K562 (cell line): Measurements from ENCODE around the gene IL23R. TPM values are rescaled to one million over a fixed set of nuclear protein-coding genes. Genes with fewer than 3 reads are reported as not detected.

ENCODE experiments used
- ATAC-seq: fragments of 200-7000 bp; cut with Tn5 transposase; 3 replicates; pipeline ENCODE4 v1.9.1; 2020; ENCODE audit warnings: moderate library complexity
- BruUV-seq: library from RNA; stranded (reverse); fragments of 400-500 nt; replicated peaks from 2 replicates; lab custom pipeline; 2021; lab: Mats Ljungman, UMichigan
- CTCF ChIA-PET: fragments of 300-600 bp; formaldehyde crosslinking; extraction: SDS; loops from one replicate; lab custom pipeline; 2021; ENCODE audit warnings: low intra/inter-chr PET ratio; lab: Yijun Ruan, JAX
- POLR2A ChIA-PET: fragments of 300-600, 350-650 bp; sonication (Branson Sonifier 250); formaldehyde crosslinking; extraction: SDS; loops from one replicate; lab custom pipeline; 2021; ENCODE audit warnings: antibody characterized with exemption, inconsistent platforms; lab: Yijun Ruan, JAX
- DNase-seq, 4 experiments: peaks; one replicate each; pipeline versions ENCODE4 v3.0.0 to v3.0.0-alpha.2; 2011 to 2018; ENCODE audit warnings: low spot score in 3 of 4, mixed read lengths in 3 of 4; ENCODE audit errors: extremely low read depth in 1 of 4
- FAIRE-seq: peaks from 2 replicates; lab custom pipeline; 2011; peaks lifted over from hg19 to GRCh38; lab: Jason Lieb, UNC
- H2AFZ ChIP-seq: 2 replicates; pipeline ENCODE4 v1.6.0; 2011; ENCODE audit warnings: low read depth, low read length, control low read depth, inconsistent platforms
- H3K27ac ChIP-seq: fragments of 200-600 bp; 3 replicates; pipeline ENCODE4 v1.8.0; 2011; ENCODE audit warnings: low read depth, mild to moderate bottlenecking, control low read depth, inconsistent platforms, low read length, moderate library complexity, mixed read lengths; ENCODE audit errors: extremely low read depth
- H3K27me3 ChIP-seq, 2 experiments: fragments of 300-600 bp in 1 of 2; 2 replicates in 1 of 2; 3 replicates in 1 of 2; pipeline versions ENCODE4 v1.6.0 to v1.8.0; 2011; ENCODE audit warnings: inconsistent platforms in 2 of 2, low read length in 2 of 2, mild to moderate bottlenecking in 1 of 2, mixed read lengths in 1 of 2, moderate library complexity in 1 of 2; ENCODE audit not compliant: control insufficient read depth in 2 of 2, insufficient read depth in 2 of 2
- H3K36me3 ChIP-seq: fragments of 300-600 bp; 3 replicates; pipeline ENCODE4 v1.8.0; 2011; ENCODE audit warnings: mild to moderate bottlenecking, low read length, inconsistent platforms; ENCODE audit not compliant: control insufficient read depth, insufficient read depth
- H3K4me1 ChIP-seq, 2 experiments: fragments of 200-600 bp in 1 of 2; replicated peaks in 1 of 2; 2 replicates in 1 of 2; 3 replicates in 1 of 2; pipeline versions ENCODE4 v1.5.1 to v1.8.0; 2011; ENCODE audit warnings: inconsistent platforms in 2 of 2, low read length in 2 of 2, mild to moderate bottlenecking in 1 of 2, mixed read lengths in 1 of 2, moderate library complexity in 1 of 2; ENCODE audit not compliant: control insufficient read depth in 2 of 2, insufficient read depth in 2 of 2
- H3K4me2 ChIP-seq: 2 replicates; pipeline ENCODE4 v1.6.1; 2011; ENCODE audit warnings: low read length, control low read depth, inconsistent platforms, mixed read lengths; ENCODE audit not compliant: insufficient read depth
- H3K4me3 ChIP-seq: fragments of 200-600 bp; sonication (generic), shearing (Covaris generic); 2 replicates; pipeline ENCODE4 v1.5.1; 2016; ENCODE audit warnings: control low read depth, inconsistent platforms
- H3K79me2 ChIP-seq: fragments of 200-600 bp; 3 replicates; pipeline ENCODE4 v1.8.0; 2011; ENCODE audit warnings: low read length, inconsistent platforms; ENCODE audit not compliant: control insufficient read depth, insufficient read depth
- H3K9ac ChIP-seq, 2 experiments: 2 replicates each; pipeline versions ENCODE4 v1.6.0 to v1.6.1; 2011; ENCODE audit warnings: low read depth in 2 of 2, low read length in 2 of 2, control low read depth in 1 of 2, inconsistent platforms in 1 of 2, mild to moderate bottlenecking in 1 of 2, mixed read lengths in 1 of 2; ENCODE audit not compliant: insufficient read depth in 1 of 2
- H3K9me1 ChIP-seq: one replicate; pipeline ENCODE4 v1.6.0; 2011; ENCODE audit warnings: inconsistent platforms, mild to moderate bottlenecking, low read length, moderate library complexity; ENCODE audit not compliant: control insufficient read depth, insufficient read depth
- H3K9me3 ChIP-seq: replicated peaks from 2 replicates; pipeline ENCODE4 v1.5.1; 2011; ENCODE audit warnings: low read depth, low read length, inconsistent platforms; ENCODE audit not compliant: control insufficient read depth, insufficient read depth
- H4K20me1 ChIP-seq: replicated peaks from 2 replicates; pipeline ENCODE4 v1.6.1; 2011; ENCODE audit warnings: low read length, inconsistent platforms, mixed read lengths; ENCODE audit not compliant: control insufficient read depth, insufficient read depth
- DNMT1 ChIP-seq: fragments of 450-650 bp; IDR thresholded peaks from 2 replicates; pipeline ENCODE4 v1.6.1; 2016; ENCODE audit warnings: antibody characterized with exemption, mild to moderate bottlenecking
- E2F3 ChIP-seq: fragments of 250-450 bp; sonication (Bioruptor Pico); IDR thresholded peaks from 2 replicates; pipeline ENCODE4 v1.4.0; 2020; ENCODE audit warnings: mild to moderate bottlenecking
- EZH2 ChIP-seq: IDR thresholded peaks from 2 replicates; pipeline ENCODE4 v1.6.1; 2012; ENCODE audit warnings: low read depth, mild to moderate bottlenecking, inconsistent platforms, low read length, borderline replicate concordance
- GABPA ChIP-seq: fragments of 200-800 bp; sonication (Bioruptor generic); conservative IDR thresholded peaks from 2 replicates; pipeline ENCODE4 v1.6.1; 2016; ENCODE audit warnings: low read depth, missing genetic modification characterization, missing compliant biosample characterization
- GTF2B ChIP-seq: IDR thresholded peaks from 2 replicates; pipeline ENCODE4 v1.6.1; 2011; ENCODE audit not compliant: insufficient read length; ENCODE audit errors: extremely low read depth
- GTF2E2 ChIP-seq: fragments of 200-800 bp; sonication (Bioruptor generic); IDR thresholded peaks from 2 replicates; pipeline ENCODE4 v1.6.1; 2016; ENCODE audit warnings: missing genetic modification characterization, missing compliant biosample characterization
- KDM5B ChIP-seq: fragments of 200-600 bp; sonication (generic); IDR thresholded peaks from 2 replicates; pipeline ENCODE4 v1.6.1; 2012; ENCODE audit warnings: low read depth, mild to moderate bottlenecking, moderate library complexity, low read length, control low read depth, inconsistent platforms; ENCODE audit not compliant: insufficient replicate concordance
- RB1 ChIP-seq: fragments of 450-650 bp; IDR thresholded peaks from 2 replicates; pipeline ENCODE4 v1.6.1; 2017; ENCODE audit warnings: low read depth, mild to moderate bottlenecking
- RFX1 ChIP-seq: fragments of 450-650 bp; IDR thresholded peaks from 2 replicates; pipeline ENCODE4 v1.6.1; 2016; ENCODE audit warnings: mild to moderate bottlenecking, moderate library complexity
- ZBTB34 ChIP-seq: fragments of 250-450 bp; sonication (Bioruptor Pico); IDR thresholded peaks from 2 replicates; pipeline ENCODE4 v1.8.0; 2021; ENCODE audit warnings: mild to moderate bottlenecking, moderate library complexity
- ZNF280A ChIP-seq: fragments of 450-650 bp; IDR thresholded peaks from 2 replicates; pipeline ENCODE4 v1.6.1; 2018; ENCODE audit warnings: mild to moderate bottlenecking, low read depth; ENCODE audit not compliant: partially characterized antibody
- in situ Hi-C: fragments of 300-500 bp; cut with MboI; formaldehyde crosslinking; loops from 4 replicates; pipeline ENCODE4 v1.15.0; 2018; ENCODE audit warnings: inconsistent platforms, mixed read lengths
- intact Hi-C: fragments of 100-400 bp; cut with micrococcal nuclease; formaldehyde crosslinking; loops from 2 replicates; pipeline ENCODE4 v1.14.2; 2022
- polyA plus RNA-seq, 8 experiments: library from polyadenylated mRNA; depleted of rRNA in 4 of 8; stranded (reverse) in 5 of 8; unstranded in 3 of 8; fragments of >200 nt; fragmentation: Nextera tagmentation in 2 of 8; fragmentation: Illumina TruSeq in 1 of 8; extraction: Ambion mirVana in 2 of 8; extraction: Trizol in 1 of 8; gene quantifications; 2 replicates each; pipeline versions ENCODE4 v1.2.1 to v1.2.3, GENCODE V29; 2011 to 2014; ENCODE audit warnings: inconsistent platforms in 1 of 8, missing spikeins in 1 of 8
- total RNA-seq, 7 experiments: library from RNA; depleted of rRNA in 6 of 7; stranded (reverse); fragments of >200 nt in 6 of 7; fragmentation: Illumina TruSeq in 2 of 7; extraction: Trizol in 2 of 7; gene quantifications; 2 replicates each; pipeline versions ENCODE4 v1.2.1 to v1.2.3, GENCODE V29; 2011 to 2021; ENCODE audit warnings: low replicate concordance in 1 of 7
- TF ChIP-seq, protein P1 (sequence below): sonication (generic); formaldehyde crosslinking; IDR thresholded peaks from 2 replicates; pipeline ENCODE4 v1.9.0; 2022; ENCODE audit warnings: mild to moderate bottlenecking, missing genetic modification reagents
- TF ChIP-seq, protein P2 (sequence below), 2 experiments: fragments of 450-650 bp; IDR thresholded peaks; 2 replicates each; pipeline ENCODE4 v1.6.1; 2018; ENCODE audit warnings: mild to moderate bottlenecking in 2 of 2, low read depth in 1 of 2; ENCODE audit not compliant: partially characterized antibody in 2 of 2
- TF ChIP-seq, protein P3 (sequence below): fragments of 450-650 bp; formaldehyde crosslinking; IDR thresholded peaks from 2 replicates; pipeline ENCODE4 v1.4.0; 2020; ENCODE audit warnings: mild to moderate bottlenecking

IL23R gene
- total and polyA plus RNA-seq, 9 of the 15 experiments (the other 6 are each of a cell fraction or from before 2014, with no cell fraction given) = 4.4 to 52.7 (median 22.8) TPM

DNA sequence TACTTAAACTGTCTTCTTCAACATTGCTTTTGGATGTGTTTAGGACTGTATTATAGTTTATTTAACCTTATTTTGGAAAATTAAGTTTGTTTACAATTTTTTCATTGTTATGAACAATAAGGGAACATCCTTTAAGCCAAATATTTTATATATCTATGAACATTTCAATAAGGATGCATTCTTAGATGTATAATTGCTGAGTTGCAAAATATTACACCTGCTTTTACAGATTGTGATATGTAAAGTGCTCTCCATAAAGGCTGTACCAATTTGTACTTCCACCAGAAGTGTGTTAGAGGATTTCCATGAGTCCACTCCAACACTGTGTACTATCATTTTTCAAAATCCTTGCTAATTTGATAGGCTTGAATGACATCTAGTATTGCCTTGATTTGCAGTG, 7.7 kb downstream of the IL23R start:
- Histone ChIP-seq H3K36me3 (no peaks in the 10 kb centered on the region), H3K4me3 (no peak overlapping the region), H3K4me1 (peaks cover 0 to 3% of the 10 kb centered on the region in 2 experiments; a peak in 2 of 5 replicates), H3K9ac (no peak overlapping the region), H3K79me2 (no peaks in the 10 kb centered on the region), H3K9me3 (no peaks in the 10 kb centered on the region), H2AFZ (no peak overlapping the region), H3K4me2 (no peak overlapping the region), H3K9me1 (no peaks in the 10 kb centered on the region), H3K27me3 (no peaks in the 10 kb centered on the region), H4K20me1 (no peaks in the 10 kb centered on the region), H3K27ac (no peak overlapping the region)
- in situ Hi-C loops (no loop called here), intact Hi-C loops (loop anchor here (5.0 kb wide), 1 partner anchor 38 kb away; no protein-coding TSS in a partner anchor)
- no TSS peak for BruUV-seq
- no peak for ATAC-seq
- ChIA-PET POLR2A (no interaction called here), CTCF (no interaction called here)
- no peak for DNase-seq
- FAIRE-seq = no peak
- no peak for TF ChIP-seq RFX1
- TF ChIP-seq GTF2E2 (tag) = no peak
- TF ChIP-seq DNMT1 = no peak
- no peak for TF ChIP-seq E2F3 (CRISPR knock-in tag)
- no peak for TF ChIP-seq ZNF280A
- TF ChIP-seq, protein P1, sequence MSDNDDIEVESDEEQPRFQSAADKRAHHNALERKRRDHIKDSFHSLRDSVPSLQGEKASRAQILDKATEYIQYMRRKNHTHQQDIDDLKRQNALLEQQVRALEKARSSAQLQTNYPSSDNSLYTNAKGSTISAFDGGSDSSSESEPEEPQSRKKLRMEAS (CRISPR knock-in tag) = no peak
- TF ChIP-seq ZBTB34 (CRISPR knock-in tag) = no peak
- no peak for TF ChIP-seq GTF2B
- no peak for TF ChIP-seq GABPA (tag)
- TF ChIP-seq EZH2 = no peak
- no peak for TF ChIP-seq KDM5B
- TF ChIP-seq, protein P2, sequence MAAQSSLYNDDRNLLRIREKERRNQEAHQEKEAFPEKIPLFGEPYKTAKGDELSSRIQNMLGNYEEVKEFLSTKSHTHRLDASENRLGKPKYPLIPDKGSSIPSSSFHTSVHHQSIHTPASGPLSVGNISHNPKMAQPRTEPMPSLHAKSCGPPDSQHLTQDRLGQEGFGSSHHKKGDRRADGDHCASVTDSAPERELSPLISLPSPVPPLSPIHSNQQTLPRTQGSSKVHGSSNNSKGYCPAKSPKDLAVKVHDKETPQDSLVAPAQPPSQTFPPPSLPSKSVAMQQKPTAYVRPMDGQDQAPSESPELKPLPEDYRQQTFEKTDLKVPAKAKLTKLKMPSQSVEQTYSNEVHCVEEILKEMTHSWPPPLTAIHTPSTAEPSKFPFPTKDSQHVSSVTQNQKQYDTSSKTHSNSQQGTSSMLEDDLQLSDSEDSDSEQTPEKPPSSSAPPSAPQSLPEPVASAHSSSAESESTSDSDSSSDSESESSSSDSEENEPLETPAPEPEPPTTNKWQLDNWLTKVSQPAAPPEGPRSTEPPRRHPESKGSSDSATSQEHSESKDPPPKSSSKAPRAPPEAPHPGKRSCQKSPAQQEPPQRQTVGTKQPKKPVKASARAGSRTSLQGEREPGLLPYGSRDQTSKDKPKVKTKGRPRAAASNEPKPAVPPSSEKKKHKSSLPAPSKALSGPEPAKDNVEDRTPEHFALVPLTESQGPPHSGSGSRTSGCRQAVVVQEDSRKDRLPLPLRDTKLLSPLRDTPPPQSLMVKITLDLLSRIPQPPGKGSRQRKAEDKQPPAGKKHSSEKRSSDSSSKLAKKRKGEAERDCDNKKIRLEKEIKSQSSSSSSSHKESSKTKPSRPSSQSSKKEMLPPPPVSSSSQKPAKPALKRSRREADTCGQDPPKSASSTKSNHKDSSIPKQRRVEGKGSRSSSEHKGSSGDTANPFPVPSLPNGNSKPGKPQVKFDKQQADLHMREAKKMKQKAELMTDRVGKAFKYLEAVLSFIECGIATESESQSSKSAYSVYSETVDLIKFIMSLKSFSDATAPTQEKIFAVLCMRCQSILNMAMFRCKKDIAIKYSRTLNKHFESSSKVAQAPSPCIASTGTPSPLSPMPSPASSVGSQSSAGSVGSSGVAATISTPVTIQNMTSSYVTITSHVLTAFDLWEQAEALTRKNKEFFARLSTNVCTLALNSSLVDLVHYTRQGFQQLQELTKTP (IDR thresholded peaks at IDR 0.05; ENCODE audit: low read depth in 1 of 2, partially characterized antibody in 2 of 2) = no peak
- no peak for TF ChIP-seq RB1
- TF ChIP-seq, protein P3, sequence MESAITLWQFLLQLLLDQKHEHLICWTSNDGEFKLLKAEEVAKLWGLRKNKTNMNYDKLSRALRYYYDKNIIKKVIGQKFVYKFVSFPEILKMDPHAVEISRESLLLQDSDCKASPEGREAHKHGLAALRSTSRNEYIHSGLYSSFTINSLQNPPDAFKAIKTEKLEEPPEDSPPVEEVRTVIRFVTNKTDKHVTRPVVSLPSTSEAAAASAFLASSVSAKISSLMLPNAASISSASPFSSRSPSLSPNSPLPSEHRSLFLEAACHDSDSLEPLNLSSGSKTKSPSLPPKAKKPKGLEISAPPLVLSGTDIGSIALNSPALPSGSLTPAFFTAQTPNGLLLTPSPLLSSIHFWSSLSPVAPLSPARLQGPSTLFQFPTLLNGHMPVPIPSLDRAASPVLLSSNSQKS = no peak
